ENCODE results near the gene PITRM1.
"Not testable (repeated sequence)": the region's sequence is repeated elsewhere in the genome, so short reads cannot be mapped to it uniquely, and the experiment has no call there.

PITRM1 gene

GRCh38 chr10:3172446-3173170 lies at the start of gene PITRM1:
Gene PITRM1 (minus strand): TSS chr10:3172782. CDS start chr10:3172772, 10 bp downstream.
- DNase-seq = peak; percentile 99
- in situ Hi-C loops (cut with HindIII; ENCODE audit: low pct_ligation_motif_present, low sequenced_read_pairs) = no loop called here
- peak within 1 kb of the TSS; percentile 75 for H3K4me3 ChIP-seq (ENCODE audit: low read depth, low read length)
- TF ChIP-seq CTCF (IDR thresholded peaks at IDR 0.05; ENCODE audit: low read depth, low read length, missing control alignments) = no peak
- peaks cover 22% of the 10 kb centered on the region for H3K36me3 ChIP-seq (replicated peaks)
- no peaks in the 10 kb centered on the region for H3K27me3 ChIP-seq (replicated peaks)
- peak within 1 kb of the TSS; percentile 93 for H3K27ac ChIP-seq

GRCh38 chr10:3222068-3222467 lies 49.5 kb upstream of the PITRM1 start:
- peak overlapping the region; percentile 66 for H3K27ac ChIP-seq
- DNase-seq = peak; percentile 63
- no peak overlapping the region for H3K4me3 ChIP-seq (ENCODE audit: low read depth, low read length)
- in situ Hi-C loops (cut with HindIII; ENCODE audit: low pct_ligation_motif_present, low sequenced_read_pairs) = loop anchor here (25.0 kb wide), 1 partner anchor 1565 kb away; no protein-coding TSS in a partner anchor
- peak; percentile 53 for TF ChIP-seq CTCF (IDR thresholded peaks at IDR 0.05; ENCODE audit: low read depth, low read length, missing control alignments)
- no peaks in the 10 kb centered on the region for H3K36me3 ChIP-seq (replicated peaks)
- no peaks in the 10 kb centered on the region for H3K27me3 ChIP-seq (replicated peaks)

GRCh38 chr10:3221601-3222000 lies 49.0 kb upstream of the PITRM1 start:
- not testable (repeated sequence) for H3K36me3 ChIP-seq (replicated peaks); H3K27me3 ChIP-seq (replicated peaks); DNase-seq; H3K4me3 ChIP-seq (ENCODE audit: low read depth, low read length)
- in situ Hi-C loops (cut with HindIII; ENCODE audit: low pct_ligation_motif_present, low sequenced_read_pairs) = loop anchor here (25.0 kb wide), 1 partner anchor 1566 kb away; no protein-coding TSS in a partner anchor
- H3K27ac ChIP-seq = peak overlapping the region; percentile 66

- TF ChIP-seq CTCF (IDR thresholded peaks at IDR 0.05; ENCODE audit: low read depth, low read length, missing control alignments) = no peak
- DNase-seq = peak; percentile 81
- no peaks in the 10 kb centered on the region for H3K36me3 ChIP-seq (replicated peaks)
- in situ Hi-C loops (cut with HindIII; ENCODE audit: low pct_ligation_motif_present, low sequenced_read_pairs) = loop anchor here (25.0 kb wide), 1 partner anchor 1566 kb away; no protein-coding TSS in a partner anchor
- no peak overlapping the region for H3K4me3 ChIP-seq (ENCODE audit: low read depth, low read length)
- H3K27me3 ChIP-seq (replicated peaks) = no peaks in the 10 kb centered on the region
- no peak overlapping the region for H3K27ac ChIP-seq
These were observed 48.3 kb upstream of the PITRM1 start for GRCh38 chr10:3220853-3221252.

GRCh38 chr10:3219021-3219628 lies 46.5 kb upstream of the PITRM1 start:
- not testable (repeated sequence) for H3K4me3 ChIP-seq (ENCODE audit: low read depth, low read length); H3K27me3 ChIP-seq (replicated peaks); H3K27ac ChIP-seq; DNase-seq; H3K36me3 ChIP-seq (replicated peaks)
- in situ Hi-C loops (cut with HindIII; ENCODE audit: low pct_ligation_motif_present, low sequenced_read_pairs) = loop anchor here (25.0 kb wide), 1 partner anchor 1568 kb away; no protein-coding TSS in a partner anchor

- H3K27me3 ChIP-seq (replicated peaks) = no peaks in the 10 kb centered on the region
- no peak overlapping the region for H3K4me3 ChIP-seq (ENCODE audit: low read depth, low read length)
- no peak overlapping the region for H3K27ac ChIP-seq
- no peaks in the 10 kb centered on the region for H3K36me3 ChIP-seq (replicated peaks)
- no peak for TF ChIP-seq CTCF (IDR thresholded peaks at IDR 0.05; ENCODE audit: low read depth, low read length, missing control alignments)
- in situ Hi-C loops (cut with HindIII; ENCODE audit: low pct_ligation_motif_present, low sequenced_read_pairs) = loop anchor here (25.0 kb wide), 1 partner anchor 1569 kb away; no protein-coding TSS in a partner anchor
- DNase-seq = no peak
These were observed 45.3 kb upstream of the PITRM1 start for GRCh38 chr10:3217853-3218252.
